ENCODE measurements around the gene CBLN3. TPM values are rescaled to one million over a fixed set of nuclear protein-coding genes. Genes with fewer than 3 reads are reported as not detected.

The CBLN3 gene
- total and polyA plus RNA-seq, 2 donors (not counting 1 experiment from before 2014, with no cell fraction given): 2.7 to 5.3 TPM

DNA sequence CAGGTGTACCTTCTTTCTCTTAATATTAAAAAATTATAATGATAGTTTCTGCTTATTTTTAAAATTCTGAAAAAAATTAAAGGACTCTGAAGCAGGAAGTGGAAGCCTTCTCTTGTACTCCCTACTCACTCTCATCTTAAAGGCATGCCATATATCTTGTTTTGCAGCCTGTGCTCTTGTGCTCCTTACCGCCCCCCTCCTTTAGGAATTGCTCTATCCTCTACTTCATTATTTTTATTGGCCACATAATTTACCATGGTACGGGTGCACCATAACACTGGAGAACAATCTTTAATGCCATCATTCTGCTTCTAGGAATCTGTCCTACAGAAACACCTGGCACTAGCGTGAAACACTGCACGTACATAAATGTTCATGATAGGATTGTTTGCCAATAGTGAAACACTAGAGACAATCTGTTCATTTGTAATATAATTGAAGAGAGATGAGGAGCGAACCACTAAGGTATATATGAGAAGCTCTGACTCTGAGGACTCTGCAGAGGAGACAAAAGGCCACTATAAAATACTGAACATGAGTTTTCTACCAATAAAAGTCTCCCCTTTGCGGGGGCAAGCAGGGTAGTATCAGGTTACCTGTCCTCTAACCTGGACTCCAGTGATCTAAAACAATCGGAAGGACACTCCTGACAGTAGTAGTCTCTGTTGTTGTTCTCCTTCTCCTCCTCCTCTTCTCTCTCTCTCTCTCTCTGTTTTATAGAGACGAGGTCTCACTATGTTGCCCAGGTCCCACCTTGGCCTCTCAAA lies 37.0 kb downstream of the CBLN3 start:
- DNase-seq (ENCODE audit: low read depth in 2 of 2): peak; percentile 59 to 65
- Histone ChIP-seq H3K36me3 (ENCODE audit: control insufficient read depth, insufficient read depth, low read length) (no peaks in the 10 kb centered on the region), H3K4me2 (ENCODE audit: extremely low read depth, insufficient read depth, low read length) (peak overlapping the region; percentile 7), H3K27ac (ENCODE audit: insufficient read depth, low read length) (no peak overlapping the region), H3K9me3 (ENCODE audit: control insufficient read depth, insufficient read depth, low read depth, low read length) (no peaks in the 10 kb centered on the region), H3K27me3 (ENCODE audit: control insufficient read depth, insufficient read depth, low read length) (no peaks in the 10 kb centered on the region), H3K4me1 (ENCODE audit: control insufficient read depth, extremely low read depth, insufficient read depth, low read length) (peaks cover 7% of the 10 kb centered on the region), H4K20me1 (ENCODE audit: control insufficient read depth, extremely low read depth, insufficient read depth, low read length) (no peaks in the 10 kb centered on the region), H2AFZ (ENCODE audit: low read length) (no peak overlapping the region), H3K9ac (ENCODE audit: insufficient read depth, low read length) (no peak overlapping the region), H3K79me2 (ENCODE audit: control insufficient read depth, insufficient read depth, low read length) (no peaks in the 10 kb centered on the region), H3K4me3 (replicated peaks in 1 of 4; ENCODE audit: control extremely low read depth in 1 of 4, insufficient read depth in 1 of 4, low read depth in 3 of 4, low read length in 4 of 4) (no peak overlapping the region)
- TF ChIP-seq, protein P1, sequence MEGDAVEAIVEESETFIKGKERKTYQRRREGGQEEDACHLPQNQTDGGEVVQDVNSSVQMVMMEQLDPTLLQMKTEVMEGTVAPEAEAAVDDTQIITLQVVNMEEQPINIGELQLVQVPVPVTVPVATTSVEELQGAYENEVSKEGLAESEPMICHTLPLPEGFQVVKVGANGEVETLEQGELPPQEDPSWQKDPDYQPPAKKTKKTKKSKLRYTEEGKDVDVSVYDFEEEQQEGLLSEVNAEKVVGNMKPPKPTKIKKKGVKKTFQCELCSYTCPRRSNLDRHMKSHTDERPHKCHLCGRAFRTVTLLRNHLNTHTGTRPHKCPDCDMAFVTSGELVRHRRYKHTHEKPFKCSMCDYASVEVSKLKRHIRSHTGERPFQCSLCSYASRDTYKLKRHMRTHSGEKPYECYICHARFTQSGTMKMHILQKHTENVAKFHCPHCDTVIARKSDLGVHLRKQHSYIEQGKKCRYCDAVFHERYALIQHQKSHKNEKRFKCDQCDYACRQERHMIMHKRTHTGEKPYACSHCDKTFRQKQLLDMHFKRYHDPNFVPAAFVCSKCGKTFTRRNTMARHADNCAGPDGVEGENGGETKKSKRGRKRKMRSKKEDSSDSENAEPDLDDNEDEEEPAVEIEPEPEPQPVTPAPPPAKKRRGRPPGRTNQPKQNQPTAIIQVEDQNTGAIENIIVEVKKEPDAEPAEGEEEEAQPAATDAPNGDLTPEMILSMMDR (conservative IDR thresholded peaks at IDR 0.05 in 1 of 2, IDR thresholded peaks at IDR 0.05 in 1 of 2; ENCODE audit: low read depth in 1 of 2, low read length in 2 of 2): peak in 1 of 2 donors; percentile 29
- no peak for TF ChIP-seq EZH2 (IDR thresholded peaks at IDR 0.05; ENCODE audit: low read length, missing control alignments)

DNA sequence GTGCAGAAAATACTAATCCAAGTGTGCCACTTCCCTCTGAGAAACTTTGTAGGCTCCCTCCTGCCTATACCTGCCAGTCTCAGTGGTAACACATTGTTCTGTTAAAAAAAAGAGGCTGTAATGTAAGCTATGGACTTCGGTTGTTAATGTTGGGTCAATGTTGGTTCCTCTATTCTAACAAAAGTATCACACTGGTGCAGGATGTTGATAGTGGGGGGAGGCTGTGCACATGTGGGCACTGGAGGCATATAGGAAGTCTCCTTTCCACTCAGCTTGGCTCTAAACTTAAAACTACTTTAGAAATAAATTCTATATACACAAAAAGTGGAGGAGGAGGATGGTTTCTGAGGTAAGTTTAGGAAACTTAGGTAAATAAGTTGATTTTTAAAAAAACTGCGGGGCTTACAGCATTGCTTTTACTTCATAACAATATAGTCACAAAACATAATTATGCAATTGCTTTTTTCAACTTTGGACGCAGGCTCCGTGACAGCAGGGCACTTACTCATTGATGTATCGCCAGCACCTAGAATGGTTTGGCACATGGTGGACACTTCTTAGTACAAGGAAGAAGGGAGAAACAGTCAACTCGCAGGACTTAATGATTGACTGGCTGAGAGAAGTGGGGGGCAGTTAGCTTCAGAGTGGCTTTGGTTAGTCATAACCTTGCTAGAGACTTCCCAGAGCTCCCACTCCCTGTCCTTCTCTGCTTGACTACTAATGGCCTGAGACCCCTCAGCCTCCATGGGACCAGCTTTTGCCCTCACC lies 38.6 kb downstream of the CBLN3 start:
- Histone ChIP-seq H3K9ac (ENCODE audit: insufficient read depth, low read length) (no peak overlapping the region), H3K4me3 (replicated peaks in 1 of 4; ENCODE audit: control extremely low read depth in 1 of 4, insufficient read depth in 1 of 4, low read depth in 3 of 4, low read length in 4 of 4) (no peak overlapping the region), H3K36me3 (ENCODE audit: control insufficient read depth, insufficient read depth, low read length) (no peaks in the 10 kb centered on the region), H3K79me2 (ENCODE audit: control insufficient read depth, insufficient read depth, low read length) (no peaks in the 10 kb centered on the region), H3K27ac (ENCODE audit: insufficient read depth, low read length) (no peak overlapping the region), H2AFZ (ENCODE audit: low read length) (no peak overlapping the region), H3K4me1 (ENCODE audit: control insufficient read depth, extremely low read depth, insufficient read depth, low read length) (peaks cover 7% of the 10 kb centered on the region), H3K4me2 (ENCODE audit: extremely low read depth, insufficient read depth, low read length) (no peak overlapping the region), H3K9me3 (ENCODE audit: control insufficient read depth, insufficient read depth, low read depth, low read length) (no peaks in the 10 kb centered on the region), H3K27me3 (ENCODE audit: control insufficient read depth, insufficient read depth, low read length) (no peaks in the 10 kb centered on the region), H4K20me1 (ENCODE audit: control insufficient read depth, extremely low read depth, insufficient read depth, low read length) (no peaks in the 10 kb centered on the region)
- no peak for DNase-seq (ENCODE audit: low read depth in 2 of 2)
- TF ChIP-seq, protein P1 (conservative IDR thresholded peaks at IDR 0.05 in 1 of 2, IDR thresholded peaks at IDR 0.05 in 1 of 2; ENCODE audit: low read depth in 1 of 2, low read length in 2 of 2): no peak
- TF ChIP-seq EZH2 (IDR thresholded peaks at IDR 0.05; ENCODE audit: low read length, missing control alignments): no peak

DNA sequence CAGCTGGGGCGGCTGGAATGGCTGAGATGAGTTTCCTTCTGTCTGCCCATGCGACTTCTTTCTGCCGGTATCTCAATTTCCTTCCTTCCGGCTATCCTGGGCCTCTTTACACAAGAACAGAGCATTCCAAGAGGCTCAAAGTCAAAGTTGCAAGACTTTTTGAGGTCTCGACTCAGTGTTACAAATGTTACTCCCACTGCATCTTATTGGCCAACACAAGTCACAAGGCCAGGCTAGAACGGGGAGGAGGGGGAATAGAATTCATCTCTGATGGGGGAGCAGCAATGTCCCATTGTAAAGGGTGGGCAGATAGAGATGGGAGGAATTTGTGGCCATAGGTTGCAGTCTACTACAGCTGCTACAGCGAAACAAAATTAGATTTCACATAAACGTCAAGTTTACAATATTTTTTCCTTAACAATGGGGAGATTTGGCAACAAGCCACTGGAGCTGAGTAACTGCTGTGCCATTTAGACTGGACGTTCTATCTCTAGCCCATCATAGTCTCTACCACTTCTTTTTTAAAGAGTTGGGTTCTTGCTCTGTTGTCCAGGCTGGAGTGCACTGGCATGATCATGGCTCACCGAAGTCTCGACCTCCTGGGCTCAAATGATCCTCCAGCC lies 40.1 kb downstream of the CBLN3 start:
- Histone ChIP-seq H3K27me3 (ENCODE audit: control insufficient read depth, insufficient read depth, low read length) (no peaks in the 10 kb centered on the region), H3K36me3 (ENCODE audit: control insufficient read depth, insufficient read depth, low read length) (no peaks in the 10 kb centered on the region), H3K9me3 (ENCODE audit: control insufficient read depth, insufficient read depth, low read depth, low read length) (no peaks in the 10 kb centered on the region), H3K9ac (ENCODE audit: insufficient read depth, low read length) (no peak overlapping the region), H3K79me2 (ENCODE audit: control insufficient read depth, insufficient read depth, low read length) (no peaks in the 10 kb centered on the region), H4K20me1 (ENCODE audit: control insufficient read depth, extremely low read depth, insufficient read depth, low read length) (no peaks in the 10 kb centered on the region), H3K27ac (ENCODE audit: insufficient read depth, low read length) (no peak overlapping the region), H2AFZ (ENCODE audit: low read length) (peak overlapping the region; percentile 20), H3K4me1 (ENCODE audit: control insufficient read depth, extremely low read depth, insufficient read depth, low read length) (peaks cover 7% of the 10 kb centered on the region), H3K4me2 (ENCODE audit: extremely low read depth, insufficient read depth, low read length) (peak overlapping the region; percentile 48), H3K4me3 (replicated peaks in 1 of 4; ENCODE audit: control extremely low read depth in 1 of 4, insufficient read depth in 1 of 4, low read depth in 3 of 4, low read length in 4 of 4) (no peak overlapping the region)
- TF ChIP-seq, protein P1 (conservative IDR thresholded peaks at IDR 0.05 in 1 of 2, IDR thresholded peaks at IDR 0.05 in 1 of 2; ENCODE audit: low read depth in 1 of 2, low read length in 2 of 2): no peak
- no peak for TF ChIP-seq EZH2 (IDR thresholded peaks at IDR 0.05; ENCODE audit: low read length, missing control alignments)
- peak; percentile 36 to 63 for DNase-seq (ENCODE audit: low read depth in 2 of 2)

Measured in fibroblast of lung (primary cell).